HK-2 (cell line): ENCODE data around the gene PLK1.
"Not testable (repeated sequence)": the region's sequence is repeated elsewhere in the genome, so short reads cannot be mapped to it uniquely, and the experiment has no call there.

ENCODE experiments used
- DNase-seq: peaks from one replicate; pipeline ENCODE4 v3.0.0-alpha.2; 2018; ENCODE audit not compliant: unreplicated experiment

PLK1 gene

GRCh38 chr16:23710008-23710407 lies 31.3 kb downstream of the PLK1 start:
- DNase-seq = no peak

DNA sequence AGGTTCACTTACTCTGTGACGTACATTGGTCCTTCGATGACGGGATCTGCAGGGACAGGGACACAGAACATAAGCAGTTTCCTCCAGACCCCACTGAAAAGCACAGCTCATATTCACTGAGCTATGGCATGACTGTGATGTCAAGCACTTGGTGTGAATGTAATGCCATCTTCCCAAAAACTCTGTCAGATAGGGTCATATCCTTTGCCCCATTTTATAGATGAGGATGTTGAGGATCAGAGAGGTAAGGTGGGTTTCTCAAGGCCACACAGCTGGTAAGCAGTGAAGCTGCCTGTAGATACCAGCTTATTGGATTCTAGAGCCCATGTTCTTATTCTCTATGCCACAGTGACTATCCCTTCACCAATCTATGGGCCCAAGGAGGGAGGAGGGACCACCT lies 31.8 kb downstream of the PLK1 start:
- no peak for DNase-seq

DNA sequence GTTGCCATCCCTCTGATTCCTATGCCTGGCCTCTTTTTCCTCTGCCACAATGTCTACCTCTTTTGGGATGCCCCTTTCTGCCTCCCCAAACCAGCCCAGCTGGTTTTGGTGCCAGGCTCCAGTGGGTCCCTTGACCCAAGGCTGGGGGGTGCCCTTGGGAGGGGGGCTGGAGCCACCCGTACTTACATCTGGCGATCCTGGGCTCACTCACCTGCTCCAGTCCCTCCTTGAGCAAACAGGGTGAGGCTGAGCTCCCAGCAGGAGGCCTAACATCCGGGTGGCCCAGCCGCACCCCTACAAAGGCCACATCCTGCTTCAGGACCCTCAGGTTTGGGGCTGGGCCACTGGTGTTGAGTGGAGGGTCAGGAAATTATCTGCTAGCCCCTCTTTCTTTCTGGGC lies 33.1 kb downstream of the PLK1 start:
- DNase-seq = no peak

- DNase-seq = no peak
Measured at GRCh38 chr16:23712976-23713375, 34.3 kb downstream of the PLK1 start, which contains the start of gene ERN2. ERN2 (minus strand) TSS chr16:23713222; CDS start chr16:23713187, 35 bp downstream.

- DNase-seq = no peak
Measured at GRCh38 chr16:23716484-23716883, 37.8 kb downstream of the PLK1 start.

DNA sequence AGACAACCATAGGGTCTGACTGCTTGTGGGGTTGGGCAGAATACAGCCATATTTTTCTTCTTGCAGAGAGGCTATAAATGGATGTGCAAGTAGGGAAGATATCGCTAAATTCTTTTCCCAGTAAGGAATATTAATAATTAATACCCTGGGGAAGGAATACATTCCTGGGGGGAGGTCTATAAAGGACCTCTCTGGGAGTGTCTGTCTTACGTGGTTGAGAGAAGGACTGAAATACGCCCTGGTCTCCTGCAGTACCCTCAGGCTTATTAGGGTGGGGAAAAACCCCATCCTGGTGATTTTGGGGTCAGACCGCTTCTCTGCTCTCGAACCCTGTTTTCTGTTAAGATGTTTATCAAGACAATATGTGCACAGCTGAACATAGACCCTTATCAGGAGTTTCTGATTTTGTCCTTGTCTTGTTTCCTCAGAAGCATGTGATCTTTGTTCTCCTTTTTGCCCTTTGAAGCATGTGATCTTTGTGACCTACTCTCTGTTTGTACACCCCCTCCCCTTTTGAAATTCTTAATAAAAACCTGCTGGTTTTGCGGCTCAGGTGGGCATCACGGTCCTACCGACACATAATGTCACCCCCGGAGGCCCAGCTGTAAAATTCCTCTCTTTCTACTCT lies 44.0 kb downstream of the PLK1 start:
- DNase-seq = not testable (repeated sequence)

GRCh38 chr16:23724096-23724784 lies 45.6 kb downstream of the PLK1 start:
- no peak for DNase-seq

DNA sequence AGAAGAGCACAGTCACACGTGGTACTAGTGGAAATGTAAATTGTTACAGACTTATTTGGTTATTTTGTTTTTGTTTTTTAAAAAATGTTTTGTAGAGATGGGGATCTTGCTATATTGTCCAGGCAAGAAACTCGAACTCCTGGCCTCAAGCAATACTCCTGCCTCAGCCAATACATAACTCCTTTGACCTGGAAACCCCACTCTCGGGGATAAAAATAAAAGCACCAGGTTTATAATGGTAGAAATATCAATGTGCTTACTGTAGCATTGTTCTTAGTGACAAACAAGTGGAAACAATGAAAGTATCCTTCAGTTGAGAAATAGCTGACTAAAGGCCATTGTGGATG lies 46.1 kb downstream of the PLK1 start:
- DNase-seq = no peak

DNA sequence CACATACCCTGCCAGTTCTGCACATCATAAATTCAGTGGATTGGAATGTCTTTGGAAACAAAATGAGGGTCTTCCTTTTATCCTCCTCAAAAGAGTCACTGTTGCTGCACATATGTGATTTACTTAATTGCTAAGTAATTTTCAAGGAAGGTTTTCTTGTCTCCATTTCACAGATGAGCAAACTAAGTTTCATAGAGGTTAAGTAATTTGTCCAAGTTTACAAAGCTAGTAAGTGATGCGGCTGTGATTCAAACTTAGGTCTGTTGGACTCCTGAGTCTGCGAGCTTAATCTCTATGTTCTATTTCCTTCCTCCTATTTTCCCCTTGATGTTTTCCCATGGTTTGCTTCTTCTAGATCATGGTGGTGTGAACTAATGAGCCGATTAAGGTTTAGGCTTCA lies 48.0 kb downstream of the PLK1 start:
- DNase-seq = no peak

DNA sequence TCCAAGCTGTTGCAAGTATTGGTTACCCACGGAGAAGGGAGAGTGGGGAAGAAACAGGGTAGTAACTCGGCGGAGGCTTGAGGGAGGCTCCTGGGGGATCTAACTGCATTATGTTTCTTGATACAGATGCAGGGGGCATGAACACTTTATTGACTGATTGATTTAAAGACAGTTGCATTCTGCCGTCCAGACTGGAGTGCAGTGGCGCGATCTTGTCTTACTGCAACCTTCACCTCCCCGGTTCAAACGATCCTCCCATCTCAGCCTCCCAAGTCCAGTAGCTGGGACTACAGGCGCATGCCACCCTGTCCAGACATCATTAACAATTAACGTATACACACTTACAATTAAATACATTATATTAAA lies 49.4 kb downstream of the PLK1 start:
- DNase-seq = no peak

GRCh38 chr16:23729503-23730424 lies 51.1 kb downstream of the PLK1 start:
- no peak for DNase-seq

GRCh38 chr16:23734176-23734893 lies 55.6 kb downstream of the PLK1 start:
- DNase-seq = no peak

- not testable (repeated sequence) for DNase-seq
Measured at GRCh38 chr16:23737423-23738028, 58.8 kb downstream of the PLK1 start.

GRCh38 chr16:23739516-23739915 lies 60.8 kb downstream of the PLK1 start:
- DNase-seq = no peak
